HFFc6 (cell line): Measurements from ENCODE around the gene ILRUN. TPM values are rescaled to one million over a fixed set of nuclear protein-coding genes. Genes with fewer than 3 reads are reported as not detected.

Source experiments
- DNase-seq: peaks from one replicate; pipeline ENCODE4 v3.0.0-alpha.2; 2018
- H3K27ac Mint-ChIP-seq: 2 replicates; pipeline ENCODE4 v1.8.0; 2020; ENCODE audit warnings: mild to moderate bottlenecking, mixed read lengths
- H3K27me3 Mint-ChIP-seq: 2 replicates; pipeline ENCODE4 v1.8.0; 2021; ENCODE audit warnings: mild to moderate bottlenecking, moderate library complexity, mixed read lengths; ENCODE audit not compliant: insufficient read depth
- H3K36me3 Mint-ChIP-seq: 2 replicates; pipeline ENCODE4 v1.8.0; 2021; ENCODE audit warnings: low read depth, mixed read lengths
- H3K4me1 Mint-ChIP-seq: 2 replicates; pipeline ENCODE4 v1.8.0; 2020; ENCODE audit warnings: low read depth, mixed read lengths
- H3K4me3 Mint-ChIP-seq: 2 replicates; pipeline ENCODE4 v1.8.0; 2020; ENCODE audit warnings: mild to moderate bottlenecking, moderate library complexity, mixed read lengths
- H3K9me3 Mint-ChIP-seq: 2 replicates; pipeline ENCODE4 v1.8.0; 2020; ENCODE audit warnings: mild to moderate bottlenecking, mixed read lengths
- total RNA-seq, 6 experiments: library from RNA; stranded (reverse); fragmentation: NEBNext Ultra II Directional; extraction: Animal tissue kit (Norgen Biotek cat#: 25700); gene quantifications; 2 replicates in 1 of 6; 3 replicates in 5 of 6; pipeline ENCODE4 v1.2.3, GENCODE V29; 2021
- TF ChIP-seq, protein P1 (sequence below): fragments of 200-600 bp; sonication (generic); IDR thresholded peaks from 2 replicates; pipeline ENCODE4 v1.5.0; 2021; ENCODE audit warnings: antibody characterized with exemption, mild to moderate bottlenecking

The ILRUN gene
- total RNA-seq, 6 experiments from 2014 or later, result 56.0 to 65.1 (median 59.4) TPM

GRCh38 chr6:34736823-34737222 is 40.3 kb upstream of the ILRUN start:
- TF ChIP-seq, protein P1, sequence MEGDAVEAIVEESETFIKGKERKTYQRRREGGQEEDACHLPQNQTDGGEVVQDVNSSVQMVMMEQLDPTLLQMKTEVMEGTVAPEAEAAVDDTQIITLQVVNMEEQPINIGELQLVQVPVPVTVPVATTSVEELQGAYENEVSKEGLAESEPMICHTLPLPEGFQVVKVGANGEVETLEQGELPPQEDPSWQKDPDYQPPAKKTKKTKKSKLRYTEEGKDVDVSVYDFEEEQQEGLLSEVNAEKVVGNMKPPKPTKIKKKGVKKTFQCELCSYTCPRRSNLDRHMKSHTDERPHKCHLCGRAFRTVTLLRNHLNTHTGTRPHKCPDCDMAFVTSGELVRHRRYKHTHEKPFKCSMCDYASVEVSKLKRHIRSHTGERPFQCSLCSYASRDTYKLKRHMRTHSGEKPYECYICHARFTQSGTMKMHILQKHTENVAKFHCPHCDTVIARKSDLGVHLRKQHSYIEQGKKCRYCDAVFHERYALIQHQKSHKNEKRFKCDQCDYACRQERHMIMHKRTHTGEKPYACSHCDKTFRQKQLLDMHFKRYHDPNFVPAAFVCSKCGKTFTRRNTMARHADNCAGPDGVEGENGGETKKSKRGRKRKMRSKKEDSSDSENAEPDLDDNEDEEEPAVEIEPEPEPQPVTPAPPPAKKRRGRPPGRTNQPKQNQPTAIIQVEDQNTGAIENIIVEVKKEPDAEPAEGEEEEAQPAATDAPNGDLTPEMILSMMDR, result no peak
- no peak for DNase-seq
- peaks cover 5% of the 10 kb centered on the region for H3K27me3 Mint-ChIP-seq
- H3K9me3 Mint-ChIP-seq, result no peaks in the 10 kb centered on the region
- no peak overlapping the region for H3K4me3 Mint-ChIP-seq
- H3K4me1 Mint-ChIP-seq, result no peaks in the 10 kb centered on the region
- H3K27ac Mint-ChIP-seq, result no peak overlapping the region
- H3K36me3 Mint-ChIP-seq, result no peaks in the 10 kb centered on the region

- no peaks in the 10 kb centered on the region for H3K4me1 Mint-ChIP-seq
- no peak for DNase-seq
- no peaks in the 10 kb centered on the region for H3K36me3 Mint-ChIP-seq
- H3K4me3 Mint-ChIP-seq, result no peak overlapping the region
- no peaks in the 10 kb centered on the region; the same call in 1 of the 2 replicates for H3K27me3 Mint-ChIP-seq
- no peaks in the 10 kb centered on the region for H3K9me3 Mint-ChIP-seq
- no peak overlapping the region for H3K27ac Mint-ChIP-seq
- TF ChIP-seq, protein P1, result no peak
Measured at GRCh38 chr6:34731393-34732060, 35.0 kb upstream of the ILRUN start.

DNA sequence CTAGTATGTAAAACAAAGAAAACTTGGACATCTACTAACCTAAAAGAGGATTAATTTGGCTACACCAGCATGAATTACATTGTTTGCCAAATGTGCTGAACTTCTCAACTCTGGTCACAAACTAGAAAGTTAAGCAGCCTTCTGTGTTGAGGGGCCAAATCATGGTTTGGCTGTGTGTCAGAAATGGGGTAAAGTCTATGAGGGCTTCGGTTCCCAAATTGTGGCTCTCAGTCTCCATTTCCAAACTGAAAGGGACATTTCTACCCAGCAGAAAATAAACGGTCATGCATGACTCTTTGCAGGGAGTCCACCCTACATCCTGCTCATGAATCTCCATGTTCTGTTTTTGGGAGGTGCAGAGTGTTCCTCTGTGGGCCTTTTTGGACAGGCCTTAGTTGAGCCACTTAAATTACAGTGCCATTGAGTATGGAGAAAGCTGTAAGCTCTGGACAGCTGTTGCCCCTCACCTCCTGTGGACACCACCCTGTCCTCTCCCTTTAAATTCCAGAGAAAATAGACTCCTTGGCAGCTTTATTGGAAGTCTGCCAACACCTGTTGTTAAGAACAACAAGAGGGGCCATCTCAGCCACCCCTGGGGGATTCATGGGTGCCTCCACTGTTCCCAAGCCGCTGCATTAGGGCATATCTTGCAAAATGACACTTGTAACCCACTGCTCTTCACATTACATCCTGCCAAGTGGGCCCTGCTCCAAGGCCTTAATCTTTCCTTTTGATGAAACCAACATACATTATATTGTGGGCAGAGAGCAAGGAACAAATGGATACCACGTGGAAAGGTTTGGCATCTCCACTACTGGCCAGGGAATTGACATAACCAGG is 33.3 kb upstream of the ILRUN start:
- H3K4me3 Mint-ChIP-seq, result no peak overlapping the region
- H3K27ac Mint-ChIP-seq, result no peak overlapping the region
- H3K27me3 Mint-ChIP-seq, result no peaks in the 10 kb centered on the region; the same call in 1 of the 2 replicates
- TF ChIP-seq, protein P1, result no peak
- no peaks in the 10 kb centered on the region for H3K4me1 Mint-ChIP-seq
- H3K36me3 Mint-ChIP-seq, result peaks cover 5% of the 10 kb centered on the region
- DNase-seq, result no peak
- H3K9me3 Mint-ChIP-seq, result peaks cover 6% of the 10 kb centered on the region; the same call in 1 of the 2 replicates

GRCh38 chr6:34726055-34726454 is 29.5 kb upstream of the ILRUN start:
- TF ChIP-seq, protein P1, result no peak
- peaks cover 6% of the 10 kb centered on the region; the same call in 1 of the 2 replicates for H3K9me3 Mint-ChIP-seq
- DNase-seq, result no peak
- no peak overlapping the region for H3K27ac Mint-ChIP-seq
- no peak overlapping the region for H3K4me3 Mint-ChIP-seq
- H3K36me3 Mint-ChIP-seq, result peaks cover 5% of the 10 kb centered on the region
- H3K4me1 Mint-ChIP-seq, result peaks cover 15% of the 10 kb centered on the region
- H3K27me3 Mint-ChIP-seq, result no peaks in the 10 kb centered on the region; the same call in 1 of the 2 replicates

DNA sequence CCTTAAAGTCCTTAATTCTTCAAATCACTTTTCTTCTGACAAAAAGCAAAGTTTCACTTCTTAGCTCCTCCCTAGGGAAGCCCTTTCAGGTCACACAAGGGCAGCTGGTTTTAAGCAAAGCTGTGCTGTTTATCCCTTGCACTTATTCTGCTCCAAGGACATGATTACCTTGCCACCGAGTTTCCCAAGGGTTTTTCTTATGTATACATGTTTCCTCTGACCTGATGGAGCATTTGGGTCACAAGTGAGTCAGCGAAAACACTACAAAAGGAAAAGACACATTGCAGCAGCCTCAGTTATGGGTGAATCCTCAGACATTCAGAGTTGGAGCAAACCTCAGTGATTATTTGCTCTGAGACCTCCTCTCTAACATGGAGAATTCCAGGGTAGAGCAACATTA is 26.6 kb upstream of the ILRUN start:
- peaks cover 5% of the 10 kb centered on the region for H3K36me3 Mint-ChIP-seq
- TF ChIP-seq, protein P1, result no peak
- H3K4me3 Mint-ChIP-seq, result no peak overlapping the region
- peaks cover 34% of the 10 kb centered on the region for H3K4me1 Mint-ChIP-seq
- peak; percentile 34 for DNase-seq
- H3K9me3 Mint-ChIP-seq, result peaks cover 6% of the 10 kb centered on the region; the same call in 1 of the 2 replicates
- H3K27me3 Mint-ChIP-seq, result no peaks in the 10 kb centered on the region; the same call in 1 of the 2 replicates
- H3K27ac Mint-ChIP-seq, result peak overlapping the region; percentile 63
